ENCODE results near the gene PDIA5.

PDIA5 gene

DNA sequence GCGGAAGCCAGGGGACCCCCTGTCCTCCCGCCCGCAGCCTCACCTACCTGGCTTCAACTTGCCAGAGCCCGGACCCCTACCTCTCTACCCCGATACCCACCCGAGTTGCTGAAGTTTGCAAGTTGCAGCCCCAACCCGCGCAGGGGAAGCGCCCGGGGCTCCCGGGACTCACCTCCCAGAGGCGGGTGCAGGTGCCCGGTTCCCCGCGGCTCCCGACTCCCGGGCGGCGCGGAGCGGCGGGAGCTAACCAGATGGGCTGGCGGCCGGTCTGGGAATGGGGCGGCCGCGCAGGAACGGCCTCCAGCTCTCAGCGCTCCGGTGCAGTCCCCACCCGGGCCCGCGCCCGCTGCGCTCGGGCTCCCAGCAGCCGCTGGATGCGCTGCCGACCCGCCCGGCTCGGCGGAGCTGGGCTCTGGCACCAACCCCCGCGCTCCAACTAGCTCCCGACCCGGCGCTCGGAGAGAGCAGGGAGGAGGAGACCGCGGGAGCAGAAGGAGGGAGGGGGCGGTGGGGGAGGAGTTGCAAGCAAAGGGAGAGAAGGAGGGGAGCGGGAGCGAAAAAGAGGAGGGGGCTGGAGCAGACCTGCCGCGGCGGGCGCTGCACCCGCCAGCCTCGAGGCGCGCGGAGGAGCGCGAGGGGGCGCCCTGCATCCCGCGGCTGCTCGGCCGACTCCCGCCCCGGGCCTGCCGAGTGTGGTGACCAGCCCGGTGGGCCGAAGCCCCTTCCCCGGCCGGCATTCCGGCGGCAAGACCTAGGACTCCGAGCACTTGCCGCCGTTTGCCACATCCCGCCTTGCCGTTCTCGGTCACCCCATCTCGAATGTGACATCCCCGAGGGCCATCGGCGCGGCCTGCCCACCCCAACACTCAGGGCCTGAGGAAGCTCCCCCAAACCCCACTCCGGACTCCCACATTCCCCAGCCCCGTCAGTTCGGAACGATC lies 39.3 kb upstream of the PDIA5 start, which contains the start of gene SEMA5B:
Gene SEMA5B (minus strand): TSS at position 472 of the 941 bp plus-strand sequence. CDS start 66,500 bp downstream, outside the sequence.
- no peaks in the 10 kb centered on the region for H3K9me3 ChIP-seq (ENCODE audit: insufficient read depth, low read depth, low read length)
- no peaks in the 10 kb centered on the region for H3K36me3 ChIP-seq (ENCODE audit: insufficient read depth, low read length)
- peak within 1 kb of the TSS; percentile 39 for H3K9ac ChIP-seq (ENCODE audit: low read depth, low read length)
- peaks cover 14% of the 10 kb centered on the region for H3K4me1 ChIP-seq (ENCODE audit: insufficient read depth, low read length)
- peaks cover 72% of the 10 kb centered on the region for H3K27me3 ChIP-seq (ENCODE audit: insufficient read depth, low read length)
- peak within 1 kb of the TSS; percentile 84 for H3K4me3 ChIP-seq (ENCODE audit: low read length)
- under 1% methylated on average over 94 of the region's 94 CpGs for WGBS
- H3K27ac ChIP-seq (ENCODE audit: low read depth, low read length) = peak within 1 kb of the TSS; percentile 11; the same call in 1 of the 2 replicates

DNA sequence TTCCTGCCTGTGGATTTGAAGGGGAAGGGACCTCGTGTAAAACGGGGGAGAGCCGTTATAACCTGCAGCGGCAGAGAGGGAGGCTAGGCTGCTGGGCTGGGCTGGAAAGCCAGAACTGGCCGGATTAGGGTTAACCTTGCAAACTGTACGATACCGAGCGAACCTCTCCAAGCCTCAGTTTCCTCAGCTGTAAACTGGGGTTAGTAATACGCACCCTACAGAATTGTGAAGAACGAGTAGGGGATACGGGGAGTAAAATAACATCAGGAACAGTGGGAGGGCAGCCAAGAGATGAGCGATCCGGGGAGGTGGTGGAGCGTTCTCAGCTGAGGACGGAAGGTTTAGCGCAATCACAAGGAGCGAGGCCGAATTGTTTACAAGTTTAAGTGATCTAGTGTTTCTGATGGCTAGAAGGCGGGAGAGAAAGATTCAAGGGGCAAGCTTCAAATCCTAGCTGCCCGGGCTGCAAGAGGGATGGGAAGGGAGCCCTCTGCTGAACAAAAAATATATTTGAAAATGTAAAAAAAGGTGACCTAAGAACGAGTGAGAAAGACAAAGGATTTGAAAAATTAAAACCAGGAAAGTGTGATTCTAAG lies 38.5 kb upstream of the PDIA5 start:
- Histone ChIP-seq H3K4me3 (ENCODE audit: low read length) (peak overlapping the region; percentile 84), H3K4me1 (ENCODE audit: insufficient read depth, low read length) (peaks cover 13% of the 10 kb centered on the region), H3K27me3 (ENCODE audit: insufficient read depth, low read length) (peaks cover 66% of the 10 kb centered on the region), H3K36me3 (ENCODE audit: insufficient read depth, low read length) (no peaks in the 10 kb centered on the region), H3K9ac (ENCODE audit: low read depth, low read length) (peak overlapping the region; percentile 39), H3K27ac (ENCODE audit: low read depth, low read length) (peak overlapping the region; percentile 11; the same call in 1 of the 2 replicates), H3K9me3 (ENCODE audit: insufficient read depth, low read depth, low read length) (no peaks in the 10 kb centered on the region)
- WGBS = 1% methylated on average over 21 of the region's 21 CpGs

DNA sequence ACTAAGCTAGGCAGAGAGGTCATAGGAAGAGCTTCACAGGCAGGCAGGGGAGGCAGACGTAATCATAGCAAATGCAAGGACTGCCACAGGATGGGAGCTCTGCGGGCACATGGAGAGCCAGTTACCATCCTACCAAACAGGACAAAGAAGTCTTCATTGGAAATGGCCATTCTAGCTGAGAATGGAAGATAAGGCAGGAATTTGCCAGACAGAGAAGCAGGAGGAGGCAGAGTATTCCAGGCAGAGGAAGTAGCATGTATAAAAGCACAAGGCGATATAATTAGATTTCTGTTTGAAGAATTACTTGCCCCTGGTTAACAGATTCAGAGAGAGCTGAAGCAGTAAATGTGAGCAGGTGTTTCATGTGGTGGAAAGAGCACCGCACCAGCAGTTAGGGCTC lies 35.8 kb upstream of the PDIA5 start:
- Histone ChIP-seq H3K36me3 (ENCODE audit: insufficient read depth, low read length) (no peaks in the 10 kb centered on the region), H3K9me3 (ENCODE audit: insufficient read depth, low read depth, low read length) (no peaks in the 10 kb centered on the region), H3K4me1 (ENCODE audit: insufficient read depth, low read length) (peaks cover 7% of the 10 kb centered on the region), H3K9ac (ENCODE audit: low read depth, low read length) (no peak overlapping the region), H3K4me3 (ENCODE audit: low read length) (no peak overlapping the region), H3K27ac (ENCODE audit: low read depth, low read length) (no peak overlapping the region), H3K27me3 (ENCODE audit: insufficient read depth, low read length) (peaks cover 40% of the 10 kb centered on the region)
- WGBS = 78% methylated on average over 4 of the region's 4 CpGs

DNA sequence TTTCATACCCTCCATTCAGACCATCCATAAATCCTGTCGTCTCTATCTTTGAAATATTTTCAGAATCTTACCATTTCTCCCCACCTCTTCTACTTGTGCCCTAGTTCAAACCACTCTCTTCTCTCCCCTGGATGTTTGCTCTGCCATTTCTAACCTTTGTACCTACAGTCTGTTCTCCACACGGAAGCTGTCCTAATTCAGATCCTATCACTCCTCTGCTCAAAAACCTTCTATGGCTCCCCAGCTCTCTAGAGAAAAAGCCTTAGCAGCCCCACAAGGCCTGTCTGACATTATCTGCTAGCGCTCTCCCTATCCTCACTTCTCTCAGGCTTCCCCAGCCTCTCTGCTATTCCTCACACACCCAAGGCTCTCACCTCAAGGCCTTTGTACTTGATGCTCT lies 34.8 kb upstream of the PDIA5 start:
- Histone ChIP-seq H3K27me3 (ENCODE audit: insufficient read depth, low read length) (peaks cover 37% of the 10 kb centered on the region), H3K9me3 (ENCODE audit: insufficient read depth, low read depth, low read length) (no peaks in the 10 kb centered on the region), H3K9ac (ENCODE audit: low read depth, low read length) (no peak overlapping the region), H3K27ac (ENCODE audit: low read depth, low read length) (no peak overlapping the region), H3K4me1 (ENCODE audit: insufficient read depth, low read length) (peaks cover 7% of the 10 kb centered on the region), H3K4me3 (ENCODE audit: low read length) (no peak overlapping the region), H3K36me3 (ENCODE audit: insufficient read depth, low read length) (no peaks in the 10 kb centered on the region)
- 72% methylated on average over 3 of the region's 3 CpGs for WGBS

DNA sequence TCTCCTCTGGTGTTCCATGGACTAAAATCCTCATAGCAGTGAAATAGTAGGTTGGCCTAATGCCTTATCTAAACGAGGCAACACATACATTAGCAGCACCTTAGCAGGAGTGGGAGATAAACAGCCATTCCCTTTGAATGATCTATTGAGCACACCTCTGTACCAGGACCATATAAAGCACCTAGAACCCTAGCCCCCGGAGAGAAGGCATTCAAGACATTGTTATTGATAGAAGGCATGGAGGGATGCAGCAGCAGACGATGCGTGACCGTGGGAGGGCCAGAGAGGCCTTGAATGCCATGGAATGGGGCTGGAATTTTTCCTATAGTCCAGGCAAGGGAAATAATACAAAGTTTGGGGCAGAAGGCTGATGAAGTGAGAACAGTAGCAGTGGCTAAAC lies 32.7 kb upstream of the PDIA5 start:
- Histone ChIP-seq H3K4me3 (ENCODE audit: low read length) (no peak overlapping the region), H3K36me3 (ENCODE audit: insufficient read depth, low read length) (no peaks in the 10 kb centered on the region), H3K9me3 (ENCODE audit: insufficient read depth, low read depth, low read length) (no peaks in the 10 kb centered on the region), H3K27ac (ENCODE audit: low read depth, low read length) (no peak overlapping the region), H3K27me3 (ENCODE audit: insufficient read depth, low read length) (peaks cover 25% of the 10 kb centered on the region), H3K9ac (ENCODE audit: low read depth, low read length) (no peak overlapping the region), H3K4me1 (ENCODE audit: insufficient read depth, low read length) (peaks cover 1% of the 10 kb centered on the region)
- 75% methylated on average over 5 of the region's 5 CpGs for whole genome bisulfite sequencing

DNA sequence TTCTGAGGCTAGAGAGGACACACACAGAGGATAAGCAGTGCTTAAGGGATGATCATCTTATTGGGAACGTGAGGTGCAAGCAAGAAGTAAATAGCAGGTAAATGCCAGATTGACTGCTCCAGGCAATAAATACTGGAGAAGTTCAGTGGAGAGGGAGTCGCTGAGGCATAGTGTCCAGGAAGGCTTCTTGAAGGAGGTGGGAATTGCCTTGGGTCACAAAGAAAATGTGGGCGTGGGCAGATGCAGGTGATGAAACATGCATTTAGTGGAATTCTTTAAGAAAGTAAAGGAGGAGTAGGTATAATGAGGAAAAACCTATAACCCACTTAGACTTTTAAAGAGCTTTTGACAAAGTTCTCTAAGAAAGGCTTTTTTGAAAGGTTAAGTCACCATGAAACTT lies 31.8 kb upstream of the PDIA5 start:
- 83% methylated on average over 3 of the region's 3 CpGs for WGBS
- no peaks in the 10 kb centered on the region for H3K4me1 ChIP-seq (ENCODE audit: insufficient read depth, low read length)

DNA sequence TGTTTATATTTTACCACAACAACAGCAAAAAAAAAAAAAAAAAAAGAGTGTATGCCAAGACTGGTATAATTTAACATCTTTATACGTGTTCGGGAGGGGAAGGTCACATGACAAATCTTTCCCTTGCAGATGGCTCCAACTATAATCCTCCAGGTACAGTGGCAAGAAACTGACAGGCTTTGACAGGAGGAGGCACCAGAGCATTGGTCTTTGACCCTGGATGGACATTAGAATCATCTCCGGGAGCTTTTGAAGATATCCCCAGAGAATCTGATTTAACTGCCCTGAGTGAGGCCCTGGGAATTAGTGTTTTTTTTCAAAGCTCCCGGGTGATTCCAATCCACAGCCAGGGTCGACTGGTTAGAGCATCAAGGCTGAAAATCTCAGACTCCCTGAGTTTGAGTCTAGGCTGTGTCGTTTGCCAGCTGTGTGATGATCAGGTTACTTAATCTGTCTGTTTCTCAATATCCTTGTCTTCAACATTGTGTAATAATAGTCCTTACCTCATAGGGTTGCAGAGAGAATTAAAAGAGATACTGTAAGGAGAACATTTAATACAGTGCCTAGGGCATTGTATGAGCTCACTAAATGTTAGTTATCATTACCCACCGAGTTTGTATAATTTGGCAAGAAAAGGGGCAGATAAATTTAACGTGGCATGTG lies 30.3 kb upstream of the PDIA5 start:
- H3K27ac ChIP-seq (ENCODE audit: low read depth, low read length) = no peak overlapping the region

More for the DNA sequence above, 31.8 kb upstream of the PDIA5 start:
- no peak overlapping the region for H3K27ac ChIP-seq (ENCODE audit: low read depth, low read length)
- H3K9ac ChIP-seq (ENCODE audit: low read depth, low read length) = no peak overlapping the region
- no peaks in the 10 kb centered on the region for H3K9me3 ChIP-seq (ENCODE audit: insufficient read depth, low read depth, low read length)
- H3K27me3 ChIP-seq (ENCODE audit: insufficient read depth, low read length) = peaks cover 17% of the 10 kb centered on the region; the same call in 1 of the 2 replicates
- H3K36me3 ChIP-seq (ENCODE audit: insufficient read depth, low read length) = no peaks in the 10 kb centered on the region
- H3K4me3 ChIP-seq (ENCODE audit: low read length) = no peak overlapping the region

DNA sequence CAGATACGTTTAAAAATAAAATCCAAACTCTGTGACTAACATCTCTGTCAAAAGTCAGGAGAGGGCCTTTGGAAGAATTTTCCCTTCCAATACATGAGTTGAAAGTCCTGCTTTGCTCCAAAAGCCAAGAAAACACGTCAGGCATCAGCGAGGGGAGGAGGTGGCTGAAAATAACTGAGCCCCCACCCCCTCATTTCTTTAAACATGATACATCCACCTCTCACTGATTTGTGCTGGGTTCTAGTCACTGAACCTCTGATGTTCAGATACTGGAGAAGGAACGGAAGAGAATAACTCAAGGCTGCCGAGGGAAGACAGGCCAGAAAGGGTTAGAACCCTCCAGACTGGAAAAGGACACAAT lies 29.8 kb upstream of the PDIA5 start:
- no peak overlapping the region for H3K9ac ChIP-seq (ENCODE audit: low read depth, low read length)
- peaks cover 2% of the 10 kb centered on the region; the same call in 1 of the 2 replicates for H3K27me3 ChIP-seq (ENCODE audit: insufficient read depth, low read length)
- 96% methylated on average over 5 of the region's 5 CpGs for WGBS
- H3K9me3 ChIP-seq (ENCODE audit: insufficient read depth, low read depth, low read length) = no peaks in the 10 kb centered on the region
- H3K36me3 ChIP-seq (ENCODE audit: insufficient read depth, low read length) = no peaks in the 10 kb centered on the region
- no peak overlapping the region for H3K27ac ChIP-seq (ENCODE audit: low read depth, low read length)
- no peaks in the 10 kb centered on the region for H3K4me1 ChIP-seq (ENCODE audit: insufficient read depth, low read length)
- H3K4me3 ChIP-seq (ENCODE audit: low read length) = no peak overlapping the region

More for the DNA sequence above, 30.3 kb upstream of the PDIA5 start:
- Histone ChIP-seq H3K4me1 (ENCODE audit: insufficient read depth, low read length) (no peaks in the 10 kb centered on the region), H3K9me3 (ENCODE audit: insufficient read depth, low read depth, low read length) (no peaks in the 10 kb centered on the region), H3K36me3 (ENCODE audit: insufficient read depth, low read length) (no peaks in the 10 kb centered on the region), H3K4me3 (ENCODE audit: low read length) (no peak overlapping the region), H3K27me3 (ENCODE audit: insufficient read depth, low read length) (peaks cover 5% of the 10 kb centered on the region; the same call in 1 of the 2 replicates), H3K9ac (ENCODE audit: low read depth, low read length) (no peak overlapping the region)
- WGBS = 91% methylated on average over 8 of the region's 8 CpGs

DNA sequence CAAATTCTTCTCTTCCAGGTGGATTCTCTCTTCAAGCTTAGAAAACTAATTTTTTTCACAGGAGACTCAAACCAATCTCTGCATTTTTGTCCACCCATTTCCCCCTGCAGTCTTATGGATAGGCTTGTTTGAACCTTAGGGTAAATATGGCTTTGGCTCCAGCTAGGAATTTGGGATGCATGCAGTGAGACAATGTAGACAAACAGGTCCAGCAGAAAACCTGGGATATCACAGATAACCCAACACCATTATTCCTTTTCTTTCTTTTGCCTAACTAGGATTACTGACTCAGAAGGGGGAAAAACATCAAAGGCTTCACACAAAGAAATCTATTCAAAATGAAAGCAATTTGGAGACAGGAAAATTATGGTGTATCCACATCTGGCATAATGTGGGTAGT lies 28.1 kb upstream of the PDIA5 start:
- H3K36me3 ChIP-seq (ENCODE audit: insufficient read depth, low read length) = no peaks in the 10 kb centered on the region
- no peak overlapping the region for H3K4me3 ChIP-seq (ENCODE audit: low read length)
- no peaks in the 10 kb centered on the region for H3K9me3 ChIP-seq (ENCODE audit: insufficient read depth, low read depth, low read length)
- H3K27me3 ChIP-seq (ENCODE audit: insufficient read depth, low read length) = peaks cover 2% of the 10 kb centered on the region; the same call in 1 of the 2 replicates
- H3K27ac ChIP-seq (ENCODE audit: low read depth, low read length) = no peak overlapping the region
- no peaks in the 10 kb centered on the region for H3K4me1 ChIP-seq (ENCODE audit: insufficient read depth, low read length)
- no peak overlapping the region for H3K9ac ChIP-seq (ENCODE audit: low read depth, low read length)

DNA sequence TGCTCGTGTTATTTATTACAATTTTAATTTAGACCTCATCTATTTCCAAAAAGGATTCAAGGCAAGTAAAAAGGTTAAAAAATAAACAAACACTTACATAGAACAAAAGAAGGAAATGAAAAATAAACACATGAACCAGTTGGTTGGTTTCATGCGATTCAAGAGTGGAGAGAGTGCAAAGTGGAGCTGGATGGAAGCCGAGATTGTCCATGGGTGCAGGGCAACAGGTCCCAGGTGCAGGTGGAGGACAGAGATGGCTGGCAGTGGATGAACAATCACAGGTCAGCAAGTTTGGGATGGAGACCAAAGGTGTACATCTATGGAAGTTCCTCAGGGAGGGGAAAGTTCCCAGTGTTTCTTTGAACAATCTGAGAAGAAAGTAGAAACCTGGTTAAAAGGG lies 27.6 kb upstream of the PDIA5 start:
- Histone ChIP-seq H3K9me3 (ENCODE audit: insufficient read depth, low read depth, low read length) (no peaks in the 10 kb centered on the region), H3K27me3 (ENCODE audit: insufficient read depth, low read length) (peaks cover 2% of the 10 kb centered on the region; the same call in 1 of the 2 replicates), H3K4me3 (ENCODE audit: low read length) (no peak overlapping the region), H3K36me3 (ENCODE audit: insufficient read depth, low read length) (no peaks in the 10 kb centered on the region), H3K9ac (ENCODE audit: low read depth, low read length) (no peak overlapping the region), H3K27ac (ENCODE audit: low read depth, low read length) (no peak overlapping the region), H3K4me1 (ENCODE audit: insufficient read depth, low read length) (no peaks in the 10 kb centered on the region)
- WGBS = 92% methylated on average over 2 of the region's 3 CpGs

DNA sequence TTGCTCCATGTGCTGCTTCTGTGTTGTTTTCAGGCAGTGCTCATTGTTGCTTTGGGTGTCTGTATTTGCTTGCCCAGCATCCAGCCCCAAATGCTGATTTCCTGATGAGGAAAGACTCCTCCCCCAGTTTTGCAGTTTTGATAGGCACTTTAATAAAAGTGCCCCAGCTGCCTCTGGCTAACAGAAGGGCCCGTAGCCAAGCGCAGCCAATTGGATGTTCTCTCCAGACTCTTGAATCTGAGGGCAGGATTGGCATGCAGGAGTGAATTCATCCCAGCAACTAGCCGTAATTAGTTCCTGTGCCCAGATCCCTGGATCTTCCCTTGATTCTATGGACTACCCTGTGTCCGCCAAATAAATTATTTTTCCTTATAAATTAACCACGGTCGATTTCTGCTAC lies 24.4 kb upstream of the PDIA5 start:
- H3K9me3 ChIP-seq (ENCODE audit: insufficient read depth, low read depth, low read length) = no peaks in the 10 kb centered on the region
- no peak overlapping the region for H3K9ac ChIP-seq (ENCODE audit: low read depth, low read length)
- H3K36me3 ChIP-seq (ENCODE audit: insufficient read depth, low read length) = no peaks in the 10 kb centered on the region
- 93% methylated on average over 6 of the region's 6 CpGs for WGBS
- H3K4me3 ChIP-seq (ENCODE audit: low read length) = no peak overlapping the region
- peaks cover 2% of the 10 kb centered on the region; the same call in 1 of the 2 replicates for H3K27me3 ChIP-seq (ENCODE audit: insufficient read depth, low read length)
- H3K27ac ChIP-seq (ENCODE audit: low read depth, low read length) = no peak overlapping the region
- H3K4me1 ChIP-seq (ENCODE audit: insufficient read depth, low read length) = peaks cover 8% of the 10 kb centered on the region; the same call in 1 of the 2 replicates
